Ramos (cell line): Measurements from ENCODE around the gene TAAR2.
"Not testable (repeated sequence)": the region's sequence is repeated elsewhere in the genome, so short reads cannot be mapped to it uniquely, and the experiment has no call there.

Experiments used
- in situ Hi-C: fragments of 300-500 bp; cut with MboI; formaldehyde crosslinking; loops from one replicate; pipeline ENCODE4 v1.14.3; 2022; ENCODE audit warnings: low sequenced_read_pairs; ENCODE audit not compliant: unreplicated experiment

TAAR2 gene

DNA sequence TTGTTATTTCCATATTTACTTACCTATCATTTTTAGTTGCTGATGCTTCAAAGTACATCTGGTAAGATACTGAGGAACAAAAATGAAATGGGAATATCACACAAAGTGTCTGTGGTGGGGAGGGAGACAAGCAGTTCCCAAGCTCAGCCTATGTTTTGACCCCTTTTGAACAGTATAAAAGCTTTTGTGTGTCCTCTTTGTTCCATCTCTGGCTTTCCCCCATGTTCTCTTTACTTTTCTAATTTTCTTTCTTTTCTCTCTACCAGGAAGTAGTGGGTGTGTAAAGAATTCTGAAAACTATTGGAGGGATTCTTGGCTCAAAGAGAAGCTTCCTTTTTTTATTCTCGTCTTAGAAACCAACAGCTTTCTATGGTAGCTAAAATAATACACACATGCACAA is 7.4 kb downstream of the TAAR2 start:
- in situ Hi-C loops = no loop called here

- in situ Hi-C loops = no loop called here
Observed at GRCh38 chr6:132614554-132614953, 9.5 kb downstream of the TAAR2 start.

DNA sequence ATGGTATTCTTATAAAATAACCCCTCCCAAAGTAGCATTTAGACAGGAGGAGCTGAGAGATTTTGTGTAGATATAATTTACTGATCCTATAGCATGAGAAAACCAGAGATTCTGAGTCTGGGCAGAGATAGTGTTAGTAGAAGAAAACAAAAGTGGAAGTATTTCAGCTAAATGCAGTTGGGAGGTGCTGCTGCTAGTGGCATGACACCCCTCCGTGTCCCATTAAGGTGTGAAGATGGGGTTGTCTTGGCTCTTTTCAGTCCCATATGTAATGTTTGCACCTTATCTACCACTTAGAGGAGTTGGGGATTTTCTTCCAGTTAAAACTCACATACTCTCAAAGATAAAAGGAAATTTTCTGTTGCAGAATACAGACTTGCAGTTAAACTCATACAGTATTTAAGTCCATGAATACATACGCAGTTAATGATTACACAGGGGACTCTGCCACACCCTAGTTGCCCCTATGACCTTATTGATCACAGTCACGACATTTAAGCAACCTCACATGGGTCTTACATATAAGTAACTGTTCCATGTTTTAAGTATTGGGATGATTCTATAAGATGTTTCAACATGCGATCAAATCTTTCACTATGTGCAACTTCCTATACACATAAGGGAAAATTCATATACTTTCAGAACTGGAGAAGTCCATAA is 11.5 kb downstream of the TAAR2 start:
- in situ Hi-C loops = no loop called here

- in situ Hi-C loops = no loop called here
Observed at GRCh38 chr6:132611616-132612015, 12.5 kb downstream of the TAAR2 start.

DNA sequence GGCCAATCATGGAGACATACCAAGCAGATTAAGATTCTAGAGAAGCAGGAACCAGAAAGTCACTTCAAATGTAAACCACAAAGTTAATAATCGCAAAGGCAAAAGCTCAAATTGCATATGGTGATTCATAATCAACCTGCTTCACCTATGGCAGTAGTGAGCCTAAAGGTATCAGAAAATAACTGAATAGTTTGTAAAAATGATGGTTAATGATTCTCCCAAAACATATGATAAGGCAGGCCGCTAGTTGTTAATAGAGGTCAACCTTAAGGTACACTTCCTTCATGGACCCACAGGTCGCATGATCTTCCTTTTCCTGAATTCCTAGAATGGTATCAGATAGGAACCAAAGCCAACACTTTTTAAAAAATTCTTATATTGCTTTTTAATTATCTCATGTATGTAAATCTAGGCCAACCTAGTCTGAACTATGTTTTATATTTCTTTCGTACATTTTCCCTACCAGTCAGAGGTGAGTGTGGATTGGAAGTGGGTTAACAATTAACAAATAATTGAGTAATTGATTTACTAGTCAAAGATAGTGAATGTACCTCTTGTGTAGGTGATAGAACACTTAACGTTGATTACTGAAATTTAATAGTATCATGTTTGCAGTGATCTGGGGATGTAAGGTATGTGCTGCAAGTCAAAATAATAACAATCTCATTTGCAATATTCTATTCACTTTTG is 16.4 kb downstream of the TAAR2 start:
- in situ Hi-C loops = no loop called here

DNA sequence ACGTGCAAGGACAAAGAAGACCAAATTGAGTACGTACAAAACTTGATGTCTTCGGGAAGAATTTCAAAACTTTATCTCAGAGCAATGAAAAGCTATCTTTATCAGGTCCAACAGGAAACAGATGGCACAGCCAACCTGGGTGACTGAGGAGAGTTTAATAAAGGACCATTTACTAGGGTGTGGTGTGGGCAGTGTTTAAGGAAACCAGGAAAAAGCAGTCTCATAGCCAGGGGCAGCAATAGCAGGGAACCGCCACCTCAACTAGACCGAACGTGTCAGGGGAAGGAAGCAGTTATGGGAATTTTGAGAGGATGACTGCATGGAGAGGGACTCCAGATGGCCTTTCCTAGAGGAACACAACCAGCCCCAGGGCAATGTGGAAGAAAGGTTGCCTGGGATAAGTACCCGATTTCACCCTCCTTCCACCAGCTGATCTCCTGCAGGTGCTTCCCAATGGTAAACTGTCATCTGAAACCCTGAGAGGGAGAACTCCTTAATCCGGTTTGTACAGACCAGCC is 19.4 kb downstream of the TAAR2 start:
- in situ Hi-C loops = no loop called here

DNA sequence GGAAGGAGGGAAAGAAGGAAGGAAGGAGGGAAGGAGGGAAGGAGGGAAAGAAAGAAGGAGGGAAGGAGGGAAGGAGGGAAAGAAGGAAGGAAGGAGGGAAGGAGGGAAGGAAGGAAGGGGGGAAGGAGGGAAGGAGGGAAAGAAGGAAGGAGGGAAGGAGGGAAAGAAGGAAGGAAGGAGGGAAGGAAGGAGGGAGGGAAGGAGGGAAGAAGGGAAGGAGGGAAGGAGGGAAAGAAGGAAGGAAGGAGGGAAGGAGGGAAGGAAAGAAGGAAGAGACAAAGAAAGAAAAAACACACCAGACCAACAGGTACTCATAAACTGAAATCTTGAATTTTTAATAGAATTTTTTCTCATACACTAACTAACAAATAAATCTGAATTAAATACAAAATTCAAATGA is 23.2 kb downstream of the TAAR2 start:
- in situ Hi-C loops = not testable (repeated sequence)

GRCh38 chr6:132598473-132598872 is 25.6 kb downstream of the TAAR2 start:
- in situ Hi-C loops = no loop called here

- in situ Hi-C loops = no loop called here
Observed at GRCh38 chr6:132596201-132596600, 27.9 kb downstream of the TAAR2 start.

DNA sequence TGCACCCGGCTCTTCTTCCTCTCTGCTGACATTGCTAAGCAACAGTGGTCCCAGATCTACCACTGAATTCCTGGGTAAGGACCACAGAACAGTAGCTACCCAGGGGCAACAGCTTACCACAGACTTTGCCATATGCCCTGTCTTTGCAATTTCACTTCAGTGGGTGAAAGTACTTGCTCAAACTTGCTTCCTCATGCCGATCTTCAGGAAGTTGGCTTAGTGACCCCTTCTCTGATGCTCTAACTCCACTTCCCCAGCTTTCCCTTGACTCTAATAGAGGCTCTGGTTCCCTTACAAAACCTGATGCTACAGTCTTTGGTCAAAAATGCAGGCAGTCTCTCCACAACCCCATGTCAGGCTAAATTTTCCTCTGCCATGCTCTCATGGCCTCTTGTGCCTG is 31.2 kb downstream of the TAAR2 start:
- in situ Hi-C loops = no loop called here

GRCh38 chr6:132590362-132590761 is 33.7 kb downstream of the TAAR2 start:
- in situ Hi-C loops = no loop called here

DNA sequence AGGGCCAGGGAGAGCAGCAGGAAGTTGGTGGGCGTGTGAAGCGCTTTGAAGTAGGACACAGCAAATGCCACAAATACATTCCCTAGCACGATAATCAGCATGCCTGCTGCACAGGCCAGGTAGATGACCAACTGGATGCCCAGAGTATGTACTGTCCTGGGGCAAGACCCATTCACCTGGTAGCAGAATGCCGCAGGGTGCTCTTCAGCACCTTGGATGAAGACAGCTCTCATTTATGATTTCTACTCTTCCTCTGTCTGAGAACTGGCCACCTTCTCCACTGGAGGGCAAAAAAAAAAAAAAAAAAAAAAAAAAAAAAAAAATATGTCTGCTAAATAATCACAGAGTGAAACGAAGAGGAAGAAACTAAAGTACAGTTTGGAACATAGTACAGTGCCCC is 34.6 kb downstream of the TAAR2 start, which contains the start of gene TAAR5:
Gene TAAR5, minus strand, starts transcription at position 288 of the 400 bp plus-strand sequence. Its CDS starts 55 bp downstream, at position 233.
- in situ Hi-C loops = no loop called here

GRCh38 chr6:132587424-132587823 is 36.7 kb downstream of the TAAR2 start:
- in situ Hi-C loops = no loop called here

DNA sequence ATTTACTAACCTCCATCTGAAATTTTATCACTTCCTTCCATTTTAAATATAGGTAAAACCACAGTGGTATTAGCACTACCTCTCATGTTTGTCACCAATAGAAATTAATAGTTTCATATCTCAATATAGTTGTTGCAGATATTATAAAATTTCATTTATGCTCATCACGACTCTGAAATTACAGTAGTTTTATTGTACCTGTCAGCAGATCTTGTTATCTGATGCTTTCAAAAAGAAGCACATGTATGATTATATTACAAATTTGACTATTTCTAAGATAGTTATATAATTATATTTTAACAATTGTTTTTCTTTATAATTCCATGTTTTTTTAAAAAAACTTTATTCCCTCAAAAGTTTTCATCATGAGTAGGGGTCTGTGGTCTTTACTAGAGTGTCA is 39.4 kb downstream of the TAAR2 start:
- in situ Hi-C loops = no loop called here

DNA sequence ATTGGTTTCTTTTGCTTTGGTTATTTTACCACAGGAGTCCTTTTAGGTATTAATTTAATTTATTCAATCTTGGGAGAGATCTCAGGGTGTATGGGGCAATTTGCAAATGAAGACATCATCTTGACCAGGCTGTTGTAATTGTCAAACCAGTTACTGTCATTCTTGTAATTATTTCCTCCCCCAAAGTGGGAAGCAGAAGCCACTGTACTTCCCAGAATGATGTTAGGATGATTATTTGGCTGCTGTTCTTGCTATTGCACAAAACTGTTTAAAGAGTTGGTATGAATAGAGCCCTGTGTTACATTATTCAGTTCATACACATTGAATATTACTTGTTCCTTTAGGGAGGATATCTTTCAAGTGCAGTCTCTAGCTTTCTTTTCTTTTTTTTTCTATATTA is 52.3 kb downstream of the TAAR2 start:
- in situ Hi-C loops = no loop called here

DNA sequence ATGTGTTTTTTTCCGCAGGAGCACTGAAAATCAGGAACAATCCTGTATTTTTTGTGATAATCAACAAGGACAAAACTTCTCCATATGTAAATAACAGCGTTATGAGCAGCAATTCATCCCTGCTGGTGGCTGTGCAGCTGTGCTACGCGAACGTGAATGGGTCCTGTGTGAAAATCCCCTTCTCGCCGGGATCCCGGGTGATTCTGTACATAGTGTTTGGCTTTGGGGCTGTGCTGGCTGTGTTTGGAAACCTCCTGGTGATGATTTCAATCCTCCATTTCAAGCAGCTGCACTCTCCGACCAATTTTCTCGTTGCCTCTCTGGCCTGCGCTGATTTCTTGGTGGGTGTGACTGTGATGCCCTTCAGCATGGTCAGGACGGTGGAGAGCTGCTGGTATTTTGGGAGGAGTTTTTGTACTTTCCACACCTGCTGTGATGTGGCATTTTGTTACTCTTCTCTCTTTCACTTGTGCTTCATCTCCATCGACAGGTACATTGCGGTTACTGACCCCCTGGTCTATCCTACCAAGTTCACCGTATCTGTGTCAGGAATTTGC is 53.8 kb downstream of the TAAR2 start, which contains the start of gene TAAR6:
Gene TAAR6, plus strand, starts transcription at position 102 of the 557 bp plus-strand sequence. Its CDS starts 0 bp downstream, at position 102.
- in situ Hi-C loops = no loop called here

- in situ Hi-C loops = no loop called here
Observed at GRCh38 chr6:132569170-132569569, 54.9 kb downstream of the TAAR2 start.

GRCh38 chr6:132568611-132569010 is 55.5 kb downstream of the TAAR2 start:
- in situ Hi-C loops = no loop called here

DNA sequence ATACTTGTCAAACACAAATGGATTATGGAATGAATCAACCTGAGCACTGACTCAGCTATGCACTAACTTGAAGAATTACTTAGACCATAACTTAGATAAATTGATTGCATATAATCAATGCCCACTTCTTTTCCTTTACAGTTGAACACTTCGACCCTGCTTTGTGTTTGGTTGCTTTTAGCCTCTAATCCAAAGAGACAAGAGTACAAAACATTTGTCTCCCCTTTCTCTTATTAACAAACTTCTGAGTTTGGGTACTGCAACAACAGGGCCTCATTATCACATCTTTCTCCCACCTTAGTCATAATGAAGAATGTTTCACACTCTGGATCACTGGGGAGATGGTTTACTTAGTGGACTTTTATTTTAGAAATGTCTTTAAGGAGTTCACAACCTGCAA is 56.5 kb downstream of the TAAR2 start:
- in situ Hi-C loops = no loop called here
